NCI-H146 treated with DMSO at 0.1 percent for 48 hours (cell line): ENCODE data around the gene MTG2.

Source experiments
- DNase-seq: peaks from one replicate; lab custom pipeline; 2025; ENCODE audit not compliant: unreplicated experiment; lab: John Stamatoyannopoulos, UW

The MTG2 gene

DNA sequence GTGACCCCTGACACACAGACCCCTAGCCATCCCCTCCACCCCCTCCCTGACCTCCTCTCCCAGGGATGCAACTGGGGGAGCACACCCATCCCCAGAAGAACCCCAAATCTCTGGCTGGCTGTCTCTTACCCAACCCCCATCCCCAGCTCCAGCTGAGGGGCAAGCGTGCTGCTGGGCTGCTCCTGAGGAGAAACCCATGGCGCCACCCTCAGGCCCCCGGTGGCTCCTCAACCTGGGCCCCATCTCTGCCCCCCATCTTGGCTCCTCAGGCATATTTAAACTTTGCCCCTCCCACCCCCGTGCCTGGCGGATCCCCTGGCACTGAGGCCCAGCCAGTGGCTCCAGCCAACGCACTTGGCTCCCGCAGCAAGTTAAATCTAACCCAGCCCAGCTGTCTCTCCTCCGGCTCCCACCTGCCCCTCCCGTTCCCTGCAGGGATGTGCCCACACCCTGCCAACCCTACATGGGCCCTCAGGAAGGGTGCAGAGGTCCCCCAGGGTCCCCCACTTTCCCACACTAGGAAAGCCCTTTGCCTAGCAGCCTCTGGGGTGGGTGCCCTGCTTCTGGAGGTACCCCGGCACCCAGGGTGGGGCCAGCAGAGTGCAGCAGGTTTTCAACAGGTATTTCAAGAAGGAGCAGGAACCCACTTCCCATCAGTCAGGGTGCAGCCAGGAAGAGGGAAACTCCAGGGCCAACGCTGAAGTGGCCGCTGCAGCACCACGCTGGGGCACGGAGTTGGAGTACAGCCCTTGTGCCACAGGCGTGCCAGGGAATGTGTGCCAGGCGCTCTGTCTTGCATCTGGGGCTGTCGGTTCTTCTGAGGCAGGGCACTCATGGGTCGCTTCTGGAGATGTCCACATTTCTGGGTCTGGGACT is 50.2 kb downstream of the MTG2 start:
- DNase-seq, result no peak

DNA sequence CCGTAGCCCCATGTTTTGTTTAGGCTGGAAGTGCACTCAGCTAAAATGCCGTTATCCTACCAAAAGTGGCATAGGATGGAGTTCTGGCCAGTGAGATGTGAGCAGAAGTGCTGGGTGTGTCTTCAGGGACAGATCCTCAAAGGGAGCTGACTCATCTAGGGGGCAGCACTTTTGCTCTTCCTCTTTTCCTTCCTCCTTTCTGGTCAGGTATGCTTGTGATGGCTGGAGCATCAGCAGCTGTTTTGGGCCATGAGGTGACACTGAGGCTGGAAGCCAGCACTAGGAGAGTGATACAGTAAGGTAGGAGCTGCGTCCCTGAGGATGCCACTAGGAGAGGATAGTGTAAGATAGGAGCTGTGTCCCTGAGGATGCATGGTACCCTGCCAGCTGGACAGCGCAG is 50.9 kb downstream of the MTG2 start:
- DNase-seq, result no peak

DNA sequence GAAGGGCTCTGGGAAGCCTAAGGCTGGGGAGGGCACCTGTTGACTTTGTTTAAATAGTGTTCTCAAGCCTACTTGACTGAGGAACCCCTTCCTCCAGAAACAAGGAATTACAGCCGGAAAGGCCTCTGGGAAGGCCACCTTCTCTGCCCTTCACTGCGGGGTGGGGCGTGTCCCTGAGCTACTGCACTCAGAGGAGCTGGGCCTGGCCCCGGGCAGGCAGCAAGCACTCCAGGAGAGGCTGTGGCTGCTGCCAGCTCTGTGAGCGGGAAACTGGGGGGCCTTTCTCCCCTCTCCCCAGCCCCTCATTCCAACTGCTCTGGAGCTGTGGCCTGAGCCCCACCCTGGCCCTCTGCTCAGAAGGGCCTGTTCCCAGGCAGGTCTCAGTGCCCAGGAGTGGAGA is 51.5 kb downstream of the MTG2 start:
- DNase-seq, result no peak

DNA sequence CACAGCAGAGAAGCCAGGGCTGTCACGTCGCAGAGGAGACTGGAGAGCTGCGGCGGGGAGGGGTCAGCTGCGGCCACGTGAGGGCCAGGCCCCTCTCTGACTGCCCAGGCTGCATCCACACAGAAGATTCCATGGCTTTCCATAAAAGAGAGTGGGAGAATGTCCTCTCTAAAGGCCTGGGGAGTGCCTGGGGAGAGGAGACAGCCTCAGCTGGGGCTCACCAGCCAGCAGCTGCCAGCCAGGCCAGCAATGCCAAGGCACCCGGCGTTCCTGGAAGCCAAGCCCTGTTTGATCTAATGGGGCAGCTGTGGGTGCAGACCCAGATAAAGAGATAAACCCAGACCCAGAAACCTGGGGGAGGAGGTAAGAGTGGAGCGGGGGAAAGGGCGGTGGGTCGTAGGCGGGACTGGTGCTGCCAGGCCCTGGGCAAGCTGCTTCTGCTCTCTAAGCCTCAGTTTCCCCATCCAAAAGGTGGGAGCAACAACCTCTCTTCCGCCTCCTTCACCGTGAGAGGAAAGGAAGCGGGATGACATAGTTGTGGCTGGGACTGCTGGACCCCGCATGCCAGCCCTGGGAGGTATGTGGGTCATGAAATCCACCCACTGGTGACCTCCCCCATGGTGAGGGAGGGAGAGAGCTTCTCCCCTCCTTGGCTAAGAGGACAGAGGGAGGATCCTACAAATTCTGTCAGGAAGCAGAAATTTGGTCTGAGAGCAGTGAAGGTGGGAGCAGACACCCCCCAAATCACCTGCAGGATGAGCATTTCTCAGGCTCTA is 52.4 kb downstream of the MTG2 start:
- no peak for DNase-seq

DNA sequence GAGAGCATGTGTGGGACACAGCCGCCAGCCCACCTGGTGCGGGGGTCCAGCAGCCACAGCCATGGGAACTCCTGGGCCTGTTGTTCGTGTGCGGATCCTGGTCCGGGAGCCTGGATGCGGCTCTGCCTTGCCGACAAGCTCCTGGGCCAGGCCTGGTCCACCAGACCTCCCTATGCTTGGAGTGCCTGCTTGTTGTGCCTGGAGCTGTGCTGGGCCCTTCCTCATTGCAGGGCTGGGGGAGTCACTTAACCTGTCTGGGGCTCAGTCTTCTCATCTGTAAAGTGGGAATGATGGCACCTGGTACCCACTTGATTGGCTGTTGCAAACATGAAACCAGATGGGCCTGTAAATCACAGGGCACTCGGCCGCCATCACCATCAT is 52.9 kb downstream of the MTG2 start:
- DNase-seq, result no peak

DNA sequence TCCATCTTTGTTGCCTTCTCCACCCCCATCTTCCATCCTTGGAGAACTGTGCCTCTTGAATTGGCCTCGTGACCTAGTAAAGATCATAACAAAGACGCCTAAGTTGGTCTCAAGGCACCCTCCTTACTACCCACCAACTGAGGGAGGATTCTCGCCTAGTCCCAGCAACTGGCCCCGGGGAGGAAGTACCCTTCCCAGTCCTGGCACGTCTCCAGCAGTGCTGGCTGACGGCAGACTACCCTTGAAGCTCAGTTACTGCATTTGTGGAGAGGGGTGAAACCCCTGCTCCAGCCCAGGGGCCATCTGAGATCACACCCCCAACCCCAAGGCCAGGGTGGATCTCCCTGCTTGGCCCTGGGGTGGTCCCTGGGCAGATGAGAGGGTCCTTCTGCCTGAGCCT is 53.4 kb downstream of the MTG2 start:
- no peak for DNase-seq

DNA sequence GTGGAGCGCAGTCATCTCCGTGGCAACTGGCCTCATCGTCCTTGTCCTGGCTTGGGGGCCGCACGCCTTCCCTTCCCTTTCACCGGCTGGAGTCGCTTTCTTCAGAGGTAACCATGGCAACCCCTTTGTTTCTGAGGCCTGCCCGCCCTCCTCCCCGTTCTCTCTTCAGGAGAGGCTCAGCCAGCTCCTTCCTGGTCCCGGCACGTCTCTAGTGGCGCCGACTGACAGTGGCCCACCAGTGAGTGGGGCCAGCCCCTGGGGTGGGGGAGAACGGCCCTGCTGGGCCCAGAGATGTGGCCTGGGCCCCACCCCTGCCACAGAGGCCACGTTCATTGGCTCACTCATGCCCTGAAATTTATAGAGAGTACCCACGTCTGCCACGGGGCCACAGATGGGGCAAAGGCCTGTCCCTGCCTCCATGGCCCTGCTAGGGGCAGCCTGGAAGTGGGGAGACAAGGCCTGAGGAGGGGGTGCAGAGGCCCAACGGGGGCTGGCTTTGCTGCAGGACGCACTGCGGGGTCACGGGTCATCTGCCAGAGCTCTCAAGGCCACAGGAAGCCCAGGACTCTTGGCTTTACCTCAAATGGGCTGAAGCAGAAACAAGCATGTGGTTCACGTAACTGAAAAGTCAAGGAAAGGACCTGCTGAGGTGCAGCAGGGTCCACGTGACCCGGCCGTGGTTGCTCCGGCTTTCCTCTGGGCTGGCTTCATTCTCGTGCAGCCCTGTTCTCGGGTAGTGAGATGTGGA is 54.1 kb downstream of the MTG2 start:
- peak; percentile 37 for DNase-seq

DNA sequence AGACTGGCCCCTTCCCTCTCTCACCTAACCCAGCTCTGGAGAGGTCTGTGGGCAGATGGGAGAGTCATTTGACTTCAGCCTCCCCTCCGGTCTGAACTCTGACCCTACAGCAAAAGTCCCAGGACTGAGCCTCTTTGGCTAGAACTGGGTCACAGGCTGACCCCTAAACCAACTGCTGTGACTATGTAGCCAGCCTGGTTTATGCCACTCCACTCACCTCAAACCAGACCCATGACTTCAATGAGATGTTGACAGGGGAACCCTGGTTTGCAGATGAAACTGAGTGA is 54.6 kb downstream of the MTG2 start:
- DNase-seq, result no peak

DNA sequence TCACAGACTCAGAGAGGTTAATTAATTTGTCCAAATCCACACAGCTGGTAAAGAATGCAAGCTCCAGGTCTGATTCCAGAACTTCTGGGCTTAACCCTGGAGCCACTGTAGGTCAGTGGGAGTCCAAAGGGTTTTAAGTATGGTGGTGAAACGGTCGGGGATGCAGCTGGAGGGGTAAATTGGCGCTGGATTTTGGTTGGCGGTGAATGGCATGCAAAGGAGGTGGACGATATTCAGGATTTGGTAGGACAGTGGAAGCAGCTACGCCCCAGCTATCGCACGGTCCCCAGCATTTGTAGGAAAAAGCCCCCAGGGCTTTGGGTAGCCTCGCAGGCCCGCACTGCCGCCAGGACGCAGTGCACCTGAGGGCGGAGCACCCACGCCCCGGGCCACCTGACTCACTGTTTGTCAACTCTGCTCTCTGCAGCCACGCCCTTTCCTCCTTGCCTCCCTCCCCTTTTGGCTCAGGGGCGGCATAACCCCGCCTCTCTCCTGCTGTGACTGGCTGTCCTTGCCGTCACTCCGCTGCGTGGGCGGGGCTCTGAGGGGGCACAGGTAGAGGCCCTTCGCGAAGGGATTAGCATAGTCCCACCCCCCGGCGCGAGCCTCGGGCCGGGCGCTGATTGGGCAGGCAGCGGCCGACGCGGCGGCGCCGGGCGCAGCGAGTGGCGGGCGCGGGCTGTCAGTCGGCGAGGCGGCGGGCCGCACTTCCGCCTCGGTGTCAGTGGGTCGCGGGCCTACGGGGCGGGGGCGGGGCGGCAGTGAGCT is 55.2 kb downstream of the MTG2 start, which contains the start of gene OSBPL2:
Gene OSBPL2, plus strand, starts transcription at position 721 of the 768 bp plus-strand sequence. CDS start 17,664 bp downstream, outside the sequence.
- peak; percentile 97 for DNase-seq

DNA sequence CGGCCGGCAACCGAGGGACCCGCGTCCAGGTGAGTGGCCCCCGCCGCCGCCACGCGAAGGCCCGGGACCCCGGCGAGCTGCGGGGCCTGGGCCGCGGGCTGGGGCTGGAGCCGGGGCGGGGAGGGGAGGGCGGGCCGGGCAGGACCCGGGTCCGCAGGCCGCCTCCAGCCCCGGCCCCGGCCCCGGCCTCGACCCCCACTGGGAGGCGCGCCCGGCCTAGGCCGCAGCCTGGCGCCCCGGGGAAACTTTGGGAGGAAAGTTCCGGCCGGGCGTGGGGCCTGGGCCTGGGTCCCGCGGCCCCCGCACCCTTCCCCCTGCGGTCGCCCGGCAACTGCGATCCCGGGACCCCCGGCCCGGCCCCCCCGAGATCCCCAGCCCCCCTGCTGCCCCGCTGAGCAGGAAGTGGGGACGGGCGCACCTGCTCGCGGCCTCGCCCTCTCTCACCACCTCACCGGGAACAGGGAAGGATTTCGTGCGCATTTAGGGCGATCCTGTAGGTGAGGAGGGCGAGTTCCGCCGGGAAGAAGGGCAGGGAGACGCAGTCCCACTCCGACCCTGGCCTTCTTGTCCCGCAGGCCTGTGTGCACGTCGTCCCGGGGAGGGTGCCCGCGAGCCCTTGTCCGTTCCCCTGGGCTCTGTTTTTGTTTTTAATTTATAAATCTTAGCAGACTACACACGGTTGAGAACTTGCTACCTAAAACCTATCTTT is 55.9 kb downstream of the MTG2 start:
- peak; percentile 25 for DNase-seq

DNA sequence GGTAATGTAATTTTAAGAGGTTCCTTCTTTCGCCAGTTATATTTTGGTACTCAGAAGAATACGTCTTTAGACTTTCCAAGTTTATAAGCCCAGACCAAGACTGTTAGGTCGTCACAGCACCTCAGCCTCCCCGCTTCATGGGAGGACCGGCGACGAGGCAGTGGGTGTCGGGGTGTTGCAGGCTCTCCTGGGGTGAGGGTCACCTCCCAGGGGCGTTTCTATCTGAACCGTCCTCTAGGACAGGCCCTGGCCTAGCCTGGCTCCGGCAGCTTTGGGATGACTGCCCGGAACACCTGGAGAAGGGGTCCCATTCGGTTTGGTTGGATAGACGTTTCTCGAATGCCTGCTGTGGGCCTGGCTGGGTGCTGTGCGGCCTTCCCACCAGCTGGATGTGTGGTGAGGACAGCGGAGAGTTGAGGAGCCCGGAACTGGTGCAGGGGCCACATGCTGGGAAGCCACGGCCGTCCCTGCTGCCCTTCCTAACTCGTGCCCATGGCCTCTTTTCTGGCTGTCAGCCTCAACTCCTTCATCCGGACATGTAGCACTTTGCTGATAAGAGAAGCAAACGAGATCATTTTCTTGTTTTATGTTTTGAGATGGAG is 56.6 kb downstream of the MTG2 start:
- DNase-seq, result no peak

DNA sequence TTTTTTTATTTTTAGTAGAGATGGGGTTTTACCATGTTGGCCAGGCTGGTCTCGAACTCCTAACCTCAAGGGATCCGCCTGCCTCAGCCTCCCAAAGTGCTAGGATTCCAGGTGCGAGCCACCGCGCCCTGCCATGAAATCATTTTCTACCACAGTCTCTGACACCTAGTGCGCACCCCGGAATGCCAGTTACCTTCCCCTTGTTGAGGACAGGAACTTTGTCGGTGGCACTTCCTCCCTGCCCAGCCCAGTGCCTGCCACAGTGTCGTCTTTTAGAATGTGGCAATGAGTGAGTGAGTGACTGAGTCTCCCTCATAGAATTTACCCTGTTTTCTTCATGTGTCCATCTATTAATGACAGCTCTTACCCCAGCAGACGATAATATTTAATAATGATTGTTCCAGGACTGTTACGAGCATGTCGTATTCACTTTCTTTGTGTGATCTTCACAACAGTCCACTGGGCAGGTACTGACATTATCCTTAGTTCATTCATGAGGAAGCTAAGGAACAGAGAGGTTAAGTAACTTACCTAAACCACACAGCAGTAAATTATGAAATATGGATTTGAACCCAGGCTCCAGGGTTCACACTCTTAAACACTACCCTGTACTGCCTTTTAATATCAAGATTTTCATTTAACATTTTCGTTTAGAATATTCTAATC is 57.3 kb downstream of the MTG2 start:
- DNase-seq, result no peak

DNA sequence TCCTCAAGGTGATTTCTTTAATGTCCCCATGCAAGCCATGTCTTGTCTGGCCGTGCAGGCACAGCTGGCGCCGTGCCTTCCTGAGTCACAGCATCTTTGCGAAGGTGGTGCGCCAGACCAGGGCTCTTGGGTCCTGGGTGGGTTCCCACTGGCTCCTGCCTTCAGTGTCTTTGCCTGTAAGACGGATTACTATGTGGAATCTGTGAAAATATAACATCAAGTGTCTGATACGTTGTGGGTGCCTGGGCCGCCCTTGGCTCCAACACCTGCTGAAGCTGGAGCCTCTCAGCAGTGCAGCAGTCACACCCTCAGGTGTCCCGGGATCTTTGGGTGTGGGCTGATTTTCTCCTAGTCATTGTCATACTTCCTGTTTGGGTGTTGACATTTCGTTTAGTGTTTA is 58.7 kb downstream of the MTG2 start:
- DNase-seq, result no peak

DNA sequence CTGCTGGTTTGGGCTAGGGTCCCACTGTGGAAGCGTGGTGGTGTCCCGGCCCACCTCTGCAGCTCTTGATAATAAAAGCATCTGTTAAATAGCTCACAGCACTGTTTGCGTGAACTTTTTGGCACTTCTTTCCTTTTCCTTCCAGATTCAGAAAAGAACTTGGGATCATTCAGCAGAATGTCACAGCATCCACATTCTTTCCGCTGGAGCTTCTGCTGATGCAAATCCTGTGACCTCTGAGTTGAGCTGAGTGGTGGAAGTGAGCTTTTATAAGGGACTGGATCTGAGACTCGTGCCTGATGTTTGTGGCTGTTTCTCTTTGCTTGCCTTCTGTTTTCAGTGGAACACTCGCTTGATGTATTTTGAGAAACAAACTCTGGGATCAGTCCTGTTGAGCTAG is 59.3 kb downstream of the MTG2 start:
- no peak for DNase-seq

DNA sequence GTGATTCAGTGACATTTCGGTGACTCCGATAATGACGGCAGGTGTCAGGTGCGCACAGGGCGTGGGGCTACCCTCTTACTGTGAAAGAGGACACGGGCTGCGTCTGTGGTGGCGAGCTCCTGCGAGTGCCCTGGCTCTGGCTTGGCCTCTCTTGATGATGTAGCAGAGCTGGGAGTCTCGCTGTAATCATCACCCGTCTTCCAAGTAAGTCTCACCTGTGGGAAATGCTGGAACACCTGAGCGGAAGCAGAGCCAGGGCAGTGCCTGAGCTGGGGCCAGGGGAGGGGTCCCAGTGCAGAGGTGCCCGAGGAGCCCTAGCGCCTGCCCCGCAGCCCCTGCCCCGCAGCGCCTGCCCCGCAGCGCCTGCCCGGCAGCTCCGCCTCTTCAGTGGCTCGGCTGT is 60.3 kb downstream of the MTG2 start:
- DNase-seq, result no peak

DNA sequence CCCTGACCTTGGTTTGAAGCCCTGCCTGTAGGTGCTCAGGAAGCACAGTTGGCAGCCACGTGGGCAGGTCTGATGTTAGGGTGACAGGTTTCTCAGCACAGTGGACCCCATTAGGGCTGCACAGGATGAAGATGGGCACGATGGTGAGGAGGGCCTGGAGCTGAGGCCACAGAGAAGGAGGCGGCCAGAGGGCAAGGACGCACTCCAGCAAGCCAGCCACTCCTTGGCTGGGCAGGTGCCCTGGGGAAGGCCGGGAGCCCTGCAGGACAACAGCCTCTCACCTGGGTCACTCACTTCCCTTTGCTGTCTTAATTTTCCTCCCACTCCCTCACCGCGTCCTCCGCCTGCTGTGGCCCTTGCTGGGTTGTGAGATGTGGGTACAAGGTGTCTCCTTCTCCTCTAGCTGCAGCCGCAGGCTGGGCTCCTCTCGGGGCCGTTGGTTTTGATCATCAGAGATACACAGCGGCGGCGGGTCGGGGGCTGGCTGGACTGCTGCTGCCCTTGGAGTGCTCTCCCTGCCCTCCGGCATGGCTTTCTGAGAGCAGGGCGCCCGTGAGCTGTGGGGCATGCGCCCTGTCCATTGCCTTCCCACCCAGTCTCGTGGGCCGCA is 61.2 kb downstream of the MTG2 start:
- no peak for DNase-seq

DNA sequence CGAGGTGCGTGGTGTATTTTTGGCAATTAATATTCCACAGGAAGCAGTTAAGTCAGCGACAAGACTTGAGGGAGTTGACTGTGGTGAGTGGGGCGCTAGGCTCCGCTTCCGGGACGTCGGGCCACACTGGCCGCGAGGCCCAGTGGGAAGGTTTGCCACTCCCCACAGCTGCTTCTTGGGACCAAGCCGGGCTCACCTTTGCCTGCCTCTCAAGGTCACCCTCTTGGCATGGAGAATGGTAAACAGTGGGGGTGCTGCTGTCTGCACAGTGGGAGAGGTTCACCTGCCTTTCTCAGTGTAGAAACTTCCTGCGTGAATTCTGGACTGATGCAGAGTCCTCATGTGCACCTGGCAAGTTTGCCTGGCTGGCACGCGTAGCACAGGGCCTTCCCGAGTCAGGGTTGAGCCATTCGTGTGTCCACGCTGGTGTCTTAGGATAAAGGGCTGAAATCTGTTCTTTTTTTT is 61.8 kb downstream of the MTG2 start:
- no peak for DNase-seq

DNA sequence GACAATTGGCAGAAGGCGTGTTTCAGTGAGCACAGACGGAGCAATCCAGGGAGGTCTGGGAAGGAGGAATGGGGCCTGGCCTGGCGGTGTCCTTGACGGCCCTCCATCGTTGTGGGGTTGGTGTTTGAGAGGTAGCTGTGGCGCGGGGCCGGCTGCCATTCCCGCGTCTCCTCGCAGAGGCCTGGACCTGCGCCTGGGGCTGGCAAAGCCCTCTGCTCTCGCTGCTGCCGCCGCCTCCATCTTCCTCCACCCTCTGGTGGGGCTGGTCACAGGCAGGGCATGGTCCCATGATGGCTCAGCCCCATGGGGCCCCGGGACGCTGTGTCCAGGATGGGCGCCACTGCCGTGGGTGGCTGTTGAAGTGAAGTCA is 63.1 kb downstream of the MTG2 start:
- no peak for DNase-seq

DNA sequence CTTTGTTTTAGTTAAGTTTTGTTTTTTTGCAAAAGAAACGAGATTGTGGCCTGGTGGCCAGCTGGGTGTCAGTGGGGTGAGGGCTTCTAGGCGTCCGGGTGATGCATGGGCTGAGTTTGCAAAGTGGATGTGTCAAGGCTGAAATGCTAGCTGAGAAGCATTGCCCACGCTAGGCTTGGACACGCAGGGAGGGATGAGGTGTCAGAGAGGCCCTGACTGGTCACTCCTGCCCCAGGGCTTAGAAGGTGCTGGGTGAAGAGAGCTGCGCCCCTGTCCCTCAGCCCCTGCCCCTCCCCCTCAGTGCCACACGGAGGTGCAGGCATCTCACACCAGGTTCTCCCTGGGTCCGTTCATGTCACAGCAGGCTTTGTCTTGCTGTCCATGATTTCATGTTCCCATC is 63.6 kb downstream of the MTG2 start:
- DNase-seq, result no peak
